H1 (cell line): ENCODE results near the gene FAAP100. TPM values are rescaled to one million over a fixed set of nuclear protein-coding genes. Genes with fewer than 3 reads are reported as not detected.

Source experiments
- CTCF ChIA-PET: fragments of 300-600 bp; sonication (Branson Sonifier 250); formaldehyde crosslinking; loops from one replicate; lab custom pipeline; 2021; ENCODE audit not compliant: partially characterized antibody; lab: Charles Lee
- POLR2A ChIA-PET: fragments of 300-600 bp; sonication (Branson Sonifier 250); formaldehyde crosslinking; loops from one replicate; lab custom pipeline; 2021; ENCODE audit warnings: inconsistent platforms; ENCODE audit not compliant: partially characterized antibody; lab: Charles Lee
- DNase-seq, 2 experiments: peaks; one replicate each; pipeline versions ENCODE4 v3.0.0 to v3.0.0-alpha.2; 2010 to 2022; ENCODE audit warnings: low spot score in 2 of 2, low read depth in 1 of 2, mixed read lengths in 1 of 2
- FAIRE-seq: peaks from 2 replicates; lab custom pipeline; 2011; peaks lifted over from hg19 to GRCh38; lab: Jason Lieb, UNC
- H2AFZ ChIP-seq: 2 replicates; pipeline ENCODE4 v1.8.1; 2012; ENCODE audit warnings: low read length, inconsistent platforms
- H2AK5ac ChIP-seq: 2 replicates; pipeline ENCODE4 v1.6.1; 2013; ENCODE audit warnings: low read depth, low read length
- H2BK120ac ChIP-seq: replicated peaks from 2 replicates; pipeline ENCODE3; 2013; ENCODE audit warnings: low read depth, low read length, inconsistent platforms
- H2BK12ac ChIP-seq: 2 replicates; pipeline ENCODE4 v1.6.1; 2013; ENCODE audit warnings: low read depth, low read length
- H2BK15ac ChIP-seq: 2 replicates; pipeline ENCODE4 v1.6.1; 2013; ENCODE audit warnings: low read length
- H2BK20ac ChIP-seq: 2 replicates; pipeline ENCODE4 v1.6.1; 2013; ENCODE audit warnings: low read length
- H2BK5ac ChIP-seq: 2 replicates; pipeline ENCODE4 v1.6.1; 2013; ENCODE audit warnings: low read depth, low read length
- H3K14ac ChIP-seq: 2 replicates; pipeline ENCODE4 v1.6.1; 2013; ENCODE audit warnings: inconsistent platforms; ENCODE audit not compliant: insufficient read length
- H3K18ac ChIP-seq: 2 replicates; pipeline ENCODE4 v1.6.1; 2013; ENCODE audit warnings: low read length; ENCODE audit errors: extremely low read depth
- H3K23ac ChIP-seq: 2 replicates; pipeline ENCODE4 v1.6.1; 2013; ENCODE audit warnings: inconsistent platforms; ENCODE audit not compliant: insufficient read length
- H3K23me2 ChIP-seq: 2 replicates; pipeline ENCODE4 v1.6.1; 2013; ENCODE audit warnings: low read depth, low read length
- H3K27ac ChIP-seq: 2 replicates; pipeline ENCODE4 v1.6.1; 2011; ENCODE audit warnings: low read depth, low read length, inconsistent platforms
- H3K27me3 ChIP-seq, 4 experiments: replicated peaks in 1 of 4; 1 replicate in 1 of 4; 2 replicates in 3 of 4; pipeline versions ENCODE4 v1.6.1 to v1.8.1; 2011 to 2013; ENCODE audit warnings: low read length in 3 of 4, mild to moderate bottlenecking in 3 of 4, inconsistent platforms in 2 of 4, mixed read lengths in 2 of 4, moderate library complexity in 1 of 4; ENCODE audit not compliant: control insufficient read depth in 3 of 4, insufficient read depth in 3 of 4; ENCODE audit errors: extremely low read depth in 1 of 4
- H3K36me3 ChIP-seq, 4 experiments: 2 replicates each; pipeline versions ENCODE4 v1.6.1 to v1.8.1; 2011 to 2013; ENCODE audit warnings: mild to moderate bottlenecking in 4 of 4, low read length in 3 of 4, moderate library complexity in 2 of 4, control low read depth in 1 of 4, inconsistent platforms in 1 of 4; ENCODE audit not compliant: insufficient read depth in 4 of 4, control insufficient read depth in 2 of 4
- H3K4ac ChIP-seq: replicated peaks from 2 replicates; pipeline ENCODE3; 2013; ENCODE audit warnings: low read length, low read depth, mixed read lengths, inconsistent platforms; ENCODE audit not compliant: insufficient read length
- H3K4me1 ChIP-seq, 4 experiments: replicated peaks in 1 of 4; 1 replicate in 1 of 4; 2 replicates in 3 of 4; pipeline versions ENCODE4 v1.6.1 to v1.8.1; 2011 to 2013; ENCODE audit warnings: low read length in 3 of 4, inconsistent platforms in 2 of 4, mixed read lengths in 1 of 4; ENCODE audit not compliant: insufficient read depth in 4 of 4, control insufficient read depth in 3 of 4
- H3K4me2 ChIP-seq, 2 experiments: 2 replicates each; pipeline versions ENCODE4 v1.6.1 to v1.8.1; 2011 to 2013; ENCODE audit warnings: low read depth in 2 of 2, low read length in 2 of 2, control low read depth in 1 of 2, inconsistent platforms in 1 of 2, mild to moderate bottlenecking in 1 of 2; ENCODE audit not compliant: insufficient read depth in 1 of 2
- H3K4me3 ChIP-seq, 4 experiments: fragments of 200-600, 300-600 bp in 1 of 4; sonication (generic), shearing (Covaris generic), sonication (Bioruptor Twin) in 1 of 4; 2 replicates each; pipeline versions ENCODE4 v1.5.1 to v1.8.1; 2011 to 2016; ENCODE audit warnings: low read length in 4 of 4, low read depth in 3 of 4, control low read depth in 2 of 4, inconsistent platforms in 2 of 4, mild to moderate bottlenecking in 2 of 4, mixed read lengths in 1 of 4, moderate library complexity in 1 of 4; ENCODE audit not compliant: insufficient read depth in 2 of 4; ENCODE audit errors: extremely low read depth in 1 of 4
- H3K56ac ChIP-seq: replicated peaks from 2 replicates; pipeline ENCODE3; 2013; ENCODE audit warnings: low read depth, mild to moderate bottlenecking, mixed read lengths, low read length, inconsistent platforms; ENCODE audit not compliant: insufficient read length
- H3K79me1 ChIP-seq: 2 replicates; pipeline ENCODE4 v1.6.1; 2013; ENCODE audit warnings: low read depth, low read length, control low read depth
- H3K79me2 ChIP-seq, 2 experiments: 2 replicates each; pipeline versions ENCODE4 v1.6.1 to v1.8.1; 2012 to 2013; ENCODE audit warnings: low read length in 2 of 2, mild to moderate bottlenecking in 2 of 2, inconsistent platforms in 1 of 2; ENCODE audit not compliant: insufficient read depth in 2 of 2, control insufficient read depth in 1 of 2
- H3K9ac ChIP-seq, 4 experiments: replicated peaks in 1 of 4; 1 replicate in 1 of 4; 2 replicates in 3 of 4; pipeline versions ENCODE4 v1.6.1 to v1.8.1; 2011 to 2013; ENCODE audit warnings: low read depth in 3 of 4, low read length in 3 of 4, control low read depth in 2 of 4, mild to moderate bottlenecking in 2 of 4, moderate library complexity in 2 of 4, inconsistent platforms in 1 of 4; ENCODE audit errors: extremely low read depth in 1 of 4
- H3K9me3 ChIP-seq, 2 experiments: 2 replicates each; pipeline versions ENCODE4 v1.6.1 to v1.8.1; 2012 to 2013; ENCODE audit warnings: mild to moderate bottlenecking in 2 of 2, moderate library complexity in 2 of 2, control low read depth in 1 of 2, inconsistent platforms in 1 of 2, low read depth in 1 of 2, low read length in 1 of 2, mixed read lengths in 1 of 2; ENCODE audit not compliant: insufficient read depth in 2 of 2
- H4K20me1 ChIP-seq, 2 experiments: replicated peaks in 1 of 2; 2 replicates each; pipeline versions ENCODE3 to v1.8.1; 2011 to 2013; ENCODE audit warnings: inconsistent platforms in 2 of 2, low read length in 2 of 2, mild to moderate bottlenecking in 1 of 2; ENCODE audit not compliant: insufficient read depth in 2 of 2, control insufficient read depth in 1 of 2
- H4K5ac ChIP-seq: 2 replicates; pipeline ENCODE4 v1.6.1; 2013; ENCODE audit warnings: low read length, low read depth, mixed read lengths, inconsistent platforms; ENCODE audit not compliant: insufficient read length
- H4K8ac ChIP-seq: 2 replicates; pipeline ENCODE4 v1.8.0; 2013; ENCODE audit warnings: mild to moderate bottlenecking, moderate library complexity, low read length, inconsistent platforms; ENCODE audit not compliant: insufficient read depth; ENCODE audit errors: extremely low read depth
- H4K91ac ChIP-seq: replicated peaks from 2 replicates; pipeline ENCODE3; 2013; ENCODE audit warnings: low read length, mixed read lengths, inconsistent platforms; ENCODE audit not compliant: insufficient read length
- GABPA ChIP-seq: IDR thresholded peaks from 2 replicates; pipeline ENCODE4 v1.6.1; 2011; ENCODE audit warnings: mild to moderate bottlenecking, low read length, moderate library complexity, borderline replicate concordance; ENCODE audit not compliant: insufficient read depth
- JUND ChIP-seq: IDR thresholded peaks from 2 replicates; pipeline ENCODE4 v1.6.1; 2011; ENCODE audit warnings: mild to moderate bottlenecking, improper control_type of control experiment, low read length
- KDM1A ChIP-seq: fragments of 200-600, 300-600 bp; sonication (generic); IDR thresholded peaks from 2 replicates; pipeline ENCODE4 v1.7.1; 2016; ENCODE audit warnings: mild to moderate bottlenecking, low read length, borderline replicate concordance
- KDM4A ChIP-seq: IDR thresholded peaks from one replicate; pipeline ENCODE4 v1.7.1; 2012; ENCODE audit warnings: low read depth, mild to moderate bottlenecking, moderate library complexity, low read length, inconsistent platforms; ENCODE audit not compliant: severe bottlenecking
- RFX5 ChIP-seq: IDR thresholded peaks from 2 replicates; pipeline ENCODE4 v1.6.1; 2011; ENCODE audit warnings: low read depth, low read length, improper control_type of control experiment, borderline replicate concordance
- RXRA ChIP-seq: IDR thresholded peaks from 2 replicates; pipeline ENCODE4 v1.6.1; 2011; ENCODE audit warnings: low read depth, mild to moderate bottlenecking, low read length, moderate library complexity; ENCODE audit not compliant: insufficient read depth
- TAF1 ChIP-seq: IDR thresholded peaks from 2 replicates; pipeline ENCODE4 v1.6.1; 2011; ENCODE audit warnings: mild to moderate bottlenecking, low read depth, low read length
- WGBS, 2 experiments: shearing (Covaris generic) in 1 of 2; methylation state at CpG; one replicate each; pipeline versions ENCODE4 v1.1.6 to v1.1.7; 2013 to 2015; ENCODE audit warnings: low lambda C conversion rate in 2 of 2, mixed read lengths in 2 of 2, inconsistent platforms in 1 of 2, low coverage in 1 of 2, missing lambda C conversion rate in 1 of 2; ENCODE audit not compliant: insufficient replicate concordance in 2 of 2, insufficient coverage in 1 of 2, insufficient read length in 1 of 2; ENCODE audit errors: extremely low coverage in 1 of 2, missing lambda C conversion rate in 1 of 2; 5-methylcytosine and 5-hydroxymethylcytosine counted together
- polyA plus RNA-seq, 7 experiments: library from polyadenylated mRNA; depleted of rRNA in 3 of 7; stranded (reverse) in 5 of 7; unstranded in 2 of 7; fragments of >200 nt in 5 of 7; fragments of 200-250 nt in 2 of 7; gene quantifications; 1 replicate in 5 of 7; 2 replicates in 1 of 7; 4 replicates in 1 of 7; pipeline versions ENCODE4 v1.2.1 to v1.2.3, GENCODE V29; 2011 to 2013; ENCODE audit warnings: missing spikeins in 2 of 7, mixed read lengths in 2 of 7
- total RNA-seq: library from RNA; stranded (reverse); fragmentation: NEBNext Ultra II Directional; extraction: Animal tissue kit (Norgen Biotek cat#: 25700); gene quantifications from 2 replicates; pipeline ENCODE4 v1.2.1, GENCODE V29; 2021
- TF ChIP-seq, protein P1 (sequence below): IDR thresholded peaks from 2 replicates; pipeline ENCODE4 v1.6.1; 2012; ENCODE audit warnings: inconsistent platforms
- TF ChIP-seq, protein P2 (sequence below): IDR thresholded peaks from 2 replicates; pipeline ENCODE4 v1.6.1; 2011; ENCODE audit warnings: low read length, improper control_type of control experiment

FAAP100 gene
- total and polyA plus RNA-seq, 2 of the 8 experiments (the other 6 are each of a cell fraction or from before 2014, with no cell fraction given): 23.2 to 41.8 TPM

DNA sequence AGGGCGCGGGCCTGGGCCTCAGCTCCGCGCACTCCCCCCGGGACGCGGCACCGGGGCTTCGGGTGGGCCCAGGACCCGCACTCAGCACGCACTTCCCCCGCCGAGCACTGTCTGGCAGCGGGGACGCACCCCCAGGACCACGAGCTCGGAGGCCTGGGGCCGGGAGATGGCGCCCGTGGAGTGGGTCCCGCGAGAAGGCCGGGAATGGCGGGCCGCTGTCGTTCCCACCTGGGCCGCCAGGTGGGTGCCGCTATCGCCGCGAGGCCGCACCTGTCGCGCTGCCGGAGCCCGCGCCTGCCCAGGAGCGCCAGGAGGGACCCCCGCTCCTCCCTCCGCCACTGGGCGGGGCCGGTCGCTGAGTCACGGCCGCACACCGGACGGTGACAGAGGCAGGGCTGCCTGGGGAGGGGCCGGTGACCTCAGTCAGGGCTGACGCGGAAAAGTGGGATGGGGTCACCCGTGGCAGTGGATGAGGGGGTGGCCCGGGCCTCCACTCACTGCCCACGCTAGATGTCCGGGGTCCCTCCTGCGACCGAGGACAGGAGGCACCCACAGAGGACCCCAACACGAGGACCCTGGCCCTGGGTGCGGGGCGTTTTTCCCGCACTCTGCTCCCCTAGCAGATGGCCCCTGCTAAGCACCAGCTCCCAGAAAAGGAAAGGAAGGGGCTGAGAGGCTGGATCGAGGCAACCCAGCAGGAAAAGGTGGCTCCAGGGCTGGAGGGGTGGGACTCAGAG, 32.7 kb downstream of the FAAP100 start:
- Histone ChIP-seq H3K23ac (no peak overlapping the region), H3K14ac (no peak overlapping the region), H3K18ac (peak overlapping the region; percentile 78), H3K4me3 (peak overlapping the region; percentile 43 to 73 (median 46)), H3K27ac (no peak overlapping the region), H3K4me2 (peak overlapping the region; percentile 74 to 95), H2BK15ac (peak overlapping the region; percentile 72; the same call in 1 of the 2 replicates), H2AFZ (peak overlapping the region; percentile 17; the same call in 1 of the 2 replicates), H3K36me3 (no peaks in the 10 kb centered on the region), H3K79me2 (peaks cover 0 to 13% of the 10 kb centered on the region in 2 experiments; a peak in 2 of 4 replicates), H3K4me1 (peaks cover 0 to 54% (median 30%) of the 10 kb centered on the region in 4 experiments; a peak in 6 of 7 replicates), H2BK120ac (no peak overlapping the region), H3K79me1 (0 out of 2 replicates have a peak, but pooled peaks cover 5% of the 10 kb centered on the region), H3K9ac (peak overlapping the region in 2 of 4 experiments; percentile 13 to 32; a peak in 1 of 7 replicates), H4K91ac (peak overlapping the region; percentile 65), H2BK12ac (0 out of 2 replicates have a peak overlapping the region, but pooled peaks have one; percentile 39), H3K27me3 (peaks cover 0 to 43% (median 27%) of the 10 kb centered on the region in 4 experiments; a peak in 5 of 7 replicates), H4K8ac (peak overlapping the region; percentile 76), H3K9me3 (no peaks in the 10 kb centered on the region), H3K56ac (no peak overlapping the region), H2BK5ac (peak overlapping the region; percentile 16; the same call in 1 of the 2 replicates), H2AK5ac (no peak overlapping the region), H3K4ac (no peak overlapping the region), H3K23me2 (peaks cover 17% of the 10 kb centered on the region; the same call in 1 of the 2 replicates), H2BK20ac (no peak overlapping the region), H4K20me1 (peaks cover 2 to 11% of the 10 kb centered on the region in 2 experiments), H4K5ac (no peak overlapping the region)
- POLR2A ChIA-PET: interaction anchor here (1.0 to 30.5 kb wide), 10 partner anchors 10 to 277 kb away, joined by 3 to 1004 read pairs (median 8); partner anchors contain the start of genes ACTG1, FAAP100 and FSCN2
- 8% methylated on average over 42 of the region's 61 CpGs; no CpG with 5 or more reads in 1 of the 2 experiments for WGBS, 2 experiments
- DNase-seq (peak in 1 of 2 experiments; percentile 69), FAIRE-seq (no peak)
- CTCF ChIA-PET: interaction anchor here (0.7 to 5.2 kb wide), 13 partner anchors 11 to 228 kb away, joined by 3 to 33 read pairs (median 4); no protein-coding TSS in a partner anchor
- TF ChIP-seq JUND (peak; percentile 46; the same call in 1 of the 2 replicates), KDM1A (0 out of 2 replicates have a peak, but pooled peaks have one; percentile 26), TAF1 (no peak), GABPA (0 out of 2 replicates have a peak, but pooled peaks have one; percentile 47), KDM4A (peak; percentile 86), RXRA (no peak), RFX5 (no peak)
- TF ChIP-seq, protein P1, sequence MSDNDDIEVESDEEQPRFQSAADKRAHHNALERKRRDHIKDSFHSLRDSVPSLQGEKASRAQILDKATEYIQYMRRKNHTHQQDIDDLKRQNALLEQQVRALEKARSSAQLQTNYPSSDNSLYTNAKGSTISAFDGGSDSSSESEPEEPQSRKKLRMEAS: peak; percentile 13; the same call in 1 of the 2 replicates
- TF ChIP-seq, protein P2, sequence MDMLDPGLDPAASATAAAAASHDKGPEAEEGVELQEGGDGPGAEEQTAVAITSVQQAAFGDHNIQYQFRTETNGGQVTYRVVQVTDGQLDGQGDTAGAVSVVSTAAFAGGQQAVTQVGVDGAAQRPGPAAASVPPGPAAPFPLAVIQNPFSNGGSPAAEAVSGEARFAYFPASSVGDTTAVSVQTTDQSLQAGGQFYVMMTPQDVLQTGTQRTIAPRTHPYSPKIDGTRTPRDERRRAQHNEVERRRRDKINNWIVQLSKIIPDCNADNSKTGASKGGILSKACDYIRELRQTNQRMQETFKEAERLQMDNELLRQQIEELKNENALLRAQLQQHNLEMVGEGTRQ: no peak
